HG03159 (cell line): Measurements from ENCODE around the gene SUPT6H.

Source experiments
- ATAC-seq: cut with Tn5 transposase; IDR thresholded peaks from one replicate; pipeline ENCODE4 v1.9.1; 2021; ENCODE audit warnings: mild to moderate bottlenecking, moderate library complexity; ENCODE audit not compliant: unreplicated experiment

Gene SUPT6H

DNA sequence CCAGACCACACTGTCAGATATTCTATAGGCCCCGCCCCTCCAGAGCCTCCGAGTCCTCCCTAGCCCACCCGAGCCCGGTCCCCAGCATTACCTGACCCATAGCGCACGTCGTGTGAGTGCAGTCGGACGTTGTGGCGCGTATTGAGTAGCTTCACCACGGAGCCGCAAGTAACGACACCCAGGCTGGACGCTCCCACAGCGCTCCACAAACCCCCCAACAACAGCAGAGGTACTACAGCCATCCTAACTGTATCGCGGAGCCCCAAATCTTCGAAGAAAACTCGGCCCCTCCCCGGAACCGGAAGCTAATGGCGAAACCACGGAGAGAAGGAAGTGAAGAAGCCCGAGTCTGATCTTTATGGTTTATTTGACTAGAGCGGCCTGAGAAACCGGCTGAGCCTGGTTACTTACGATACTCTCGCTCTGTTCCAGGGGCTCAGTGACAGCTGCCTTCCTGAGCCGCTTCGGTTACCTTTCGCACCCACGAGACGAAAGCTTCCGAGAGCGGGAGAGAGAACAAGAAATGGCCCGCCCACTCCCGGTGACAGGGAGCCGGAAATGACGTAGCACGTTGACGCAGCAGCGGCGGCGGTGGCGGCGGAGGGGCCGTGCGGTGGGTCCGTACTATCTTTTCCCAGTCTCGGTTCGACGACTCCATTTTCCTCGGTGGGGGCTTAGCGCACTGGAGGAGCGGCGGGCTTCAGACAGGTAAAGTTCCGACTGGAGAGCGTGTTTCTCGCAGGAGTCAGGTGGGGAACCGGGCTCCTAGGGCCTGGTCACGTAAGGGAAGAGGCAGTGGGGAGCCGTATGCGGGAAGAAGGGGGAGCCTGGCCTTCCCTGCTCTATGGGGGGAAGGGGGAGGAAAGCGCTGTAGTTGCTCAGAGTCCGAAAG, at the start of gene SUPT6H, which contains the start of gene SDF2:
Gene SUPT6H (plus strand): TSS at position 571 of the 892 bp plus-strand sequence. CDS start 11,197 bp downstream, outside the sequence.
Gene SDF2 (minus strand): TSS at position 272 of the 892 bp plus-strand sequence. CDS start 30 bp downstream, at position 242.
- peak; percentile 81 for ATAC-seq

DNA sequence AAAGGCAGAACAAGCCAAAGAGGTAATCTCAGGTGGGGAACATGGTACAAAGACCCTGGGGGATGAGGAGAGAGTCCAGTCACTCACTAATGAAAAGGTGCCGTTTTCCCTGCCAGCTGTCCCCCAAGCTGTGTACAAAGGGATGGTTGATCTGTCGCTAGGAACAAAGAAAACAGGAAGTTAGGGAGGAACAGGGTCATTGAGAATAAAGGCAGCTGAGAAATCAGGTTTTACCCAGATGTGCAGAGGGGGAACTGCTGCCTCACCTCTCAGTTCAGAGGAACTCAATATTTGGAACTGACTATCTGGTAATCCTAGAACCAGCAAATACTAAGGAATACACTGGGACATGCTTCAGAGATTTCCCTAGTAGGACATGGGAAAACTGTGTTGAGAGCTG, 49.5 kb upstream of the SUPT6H start:
- no peak for ATAC-seq

DNA sequence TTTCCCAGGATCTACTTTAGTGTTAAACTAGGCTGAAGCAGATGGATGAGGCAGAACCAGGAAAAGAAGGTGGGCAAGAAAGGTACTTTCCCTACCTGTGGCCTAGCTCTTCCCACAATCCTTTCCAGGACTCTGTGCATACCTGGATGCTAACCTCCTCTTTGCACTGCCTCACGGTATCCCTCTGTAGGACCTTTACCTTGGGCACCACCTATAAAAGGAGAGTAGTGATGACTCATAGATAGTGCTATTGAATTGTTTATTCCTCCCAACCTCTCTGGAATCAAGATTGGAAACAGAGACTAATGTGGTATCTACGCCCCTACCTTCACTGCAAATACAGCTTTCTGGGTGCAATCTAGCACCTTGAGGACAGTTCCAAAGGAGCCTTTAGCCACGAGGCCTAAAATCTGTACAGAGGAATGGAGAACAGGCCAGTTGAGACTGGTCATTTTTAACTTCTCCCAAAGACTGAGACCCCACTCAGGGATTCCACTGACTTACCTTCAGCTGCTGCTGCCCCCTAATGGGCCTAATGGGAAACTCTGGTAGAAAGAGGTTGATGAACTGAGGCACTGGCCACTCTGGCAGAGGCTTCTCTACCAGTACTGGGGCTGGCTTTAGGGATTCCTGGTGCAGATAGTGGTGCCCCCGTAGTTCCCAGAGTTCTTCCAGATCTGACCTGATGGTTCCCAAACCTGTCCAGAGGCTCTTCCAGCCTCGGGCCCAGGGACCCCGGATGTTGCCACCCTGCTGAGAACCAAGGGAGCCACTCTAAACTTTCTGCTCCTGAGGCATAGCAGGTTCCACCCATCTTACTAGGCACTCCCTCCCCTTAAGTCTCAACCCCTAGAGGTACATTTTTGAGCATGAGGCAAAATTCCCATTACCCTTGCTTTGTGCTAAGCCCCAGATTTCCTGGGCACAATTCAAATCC, 48.8 kb upstream of the SUPT6H start:
- ATAC-seq, result no peak

DNA sequence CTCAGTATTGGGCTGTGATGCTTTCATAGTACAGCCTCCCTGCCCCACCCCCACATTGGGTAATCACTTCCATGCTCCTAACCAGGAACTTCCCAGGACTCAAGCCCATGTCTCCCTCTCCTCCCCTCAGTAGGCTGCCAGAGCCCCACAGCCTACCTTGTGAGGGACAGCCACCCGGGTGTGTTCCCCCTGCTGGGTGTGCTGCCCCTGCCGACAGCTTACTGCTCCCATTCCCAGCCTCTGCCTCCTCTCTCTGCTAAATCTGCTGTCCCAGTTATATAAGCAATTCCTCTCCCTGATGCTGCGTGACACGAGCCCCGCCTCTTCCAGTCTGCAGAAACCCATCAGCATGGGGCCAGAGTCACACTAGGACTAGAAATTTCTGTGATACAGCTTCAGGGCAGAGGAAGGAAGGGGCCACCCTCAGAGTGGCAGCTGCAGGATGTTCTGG, 48.0 kb upstream of the SUPT6H start, which contains the start of gene RSKR:
Gene RSKR (minus strand): TSS at position 255 of the 451 bp plus-strand sequence. CDS start 24 bp downstream, at position 231.
- no peak for ATAC-seq

DNA sequence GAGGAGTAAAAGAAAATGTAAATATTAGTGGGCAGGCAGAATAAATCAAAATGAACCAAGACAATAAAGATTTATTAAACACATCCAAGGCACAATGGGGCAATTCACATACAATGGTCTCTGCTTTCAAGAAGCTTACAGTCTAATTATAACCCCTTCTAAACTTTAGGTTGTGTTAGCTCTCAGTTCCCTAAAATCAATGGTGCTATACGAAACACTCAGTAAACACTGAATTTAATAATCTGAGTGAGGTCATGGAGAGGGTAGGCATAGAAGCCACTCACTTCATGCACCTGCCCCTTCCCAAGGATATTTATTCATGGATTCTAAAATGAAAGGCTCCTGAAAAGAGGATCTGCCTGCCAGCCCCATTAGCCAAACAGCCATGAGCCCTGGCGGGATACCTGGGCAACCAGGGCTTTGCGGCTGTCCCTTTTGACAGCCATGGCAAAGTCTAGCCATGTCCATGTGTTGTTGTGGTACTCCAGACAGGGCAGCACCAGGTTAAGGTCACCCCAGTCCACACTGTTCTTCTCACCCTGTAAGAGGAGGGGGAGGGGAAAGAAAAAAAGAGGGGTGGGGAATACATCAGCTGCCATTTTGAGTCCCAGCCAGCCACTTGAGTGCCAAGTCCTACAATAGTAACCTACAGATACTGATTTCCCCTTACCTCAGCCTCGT, 46.6 kb upstream of the SUPT6H start:
- no peak for ATAC-seq

DNA sequence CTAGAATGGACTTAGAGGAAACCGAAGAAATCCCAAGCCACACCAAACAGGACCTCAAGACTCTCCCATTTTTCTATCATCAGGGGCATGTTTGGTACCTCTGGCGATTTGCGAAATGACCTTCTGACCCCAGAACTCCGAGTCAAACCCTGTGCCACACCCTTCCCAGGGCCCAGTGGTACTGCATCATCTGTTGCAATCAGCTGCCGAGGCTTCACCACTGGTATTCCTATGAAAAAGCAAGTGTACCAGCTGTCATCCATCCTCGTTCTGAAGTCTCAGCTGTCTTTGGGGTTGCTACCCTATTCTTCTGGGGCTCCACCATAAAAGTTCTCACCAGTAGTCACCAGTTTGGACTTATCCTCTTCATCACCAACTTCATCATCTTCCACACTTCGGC, 45.7 kb upstream of the SUPT6H start:
- no peak for ATAC-seq

DNA sequence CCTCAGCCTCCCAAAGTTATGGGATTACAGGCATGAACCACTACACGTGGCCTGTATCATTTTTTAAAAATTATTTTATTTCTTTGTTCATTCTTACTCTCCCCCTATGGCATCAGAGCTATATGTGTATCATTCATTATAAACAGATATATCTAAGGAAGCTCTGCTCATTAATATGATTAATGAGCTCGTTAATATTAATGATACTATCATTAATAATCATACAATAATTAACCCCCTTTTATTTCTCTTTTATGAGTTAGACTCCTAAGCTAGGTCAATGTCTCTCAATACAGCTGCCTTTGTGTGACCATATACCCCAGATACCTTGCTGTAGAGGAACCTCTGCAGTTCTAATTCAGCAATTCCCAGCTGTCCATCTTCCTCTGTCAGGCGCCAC, 43.5 kb upstream of the SUPT6H start:
- ATAC-seq, result no peak

DNA sequence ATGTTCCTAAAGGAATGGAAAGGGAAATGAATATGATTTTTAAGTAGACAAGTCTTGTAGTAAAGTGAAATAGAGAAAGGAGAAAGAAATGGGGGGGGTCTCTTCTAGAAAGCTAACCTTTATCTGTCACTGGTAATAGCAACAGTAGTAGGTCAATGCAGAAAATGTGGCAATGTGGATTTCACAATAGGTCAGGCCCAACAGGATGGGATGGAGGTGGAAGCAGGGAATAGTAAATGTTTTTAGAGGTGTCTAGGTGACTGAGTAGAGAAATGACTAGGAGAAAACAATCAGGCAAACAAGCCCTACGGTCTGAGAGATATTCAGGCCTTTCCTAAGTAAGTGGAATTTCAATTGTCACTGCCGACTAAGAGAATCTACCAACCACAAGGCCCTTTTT, 42.0 kb upstream of the SUPT6H start:
- ATAC-seq, result no peak

DNA sequence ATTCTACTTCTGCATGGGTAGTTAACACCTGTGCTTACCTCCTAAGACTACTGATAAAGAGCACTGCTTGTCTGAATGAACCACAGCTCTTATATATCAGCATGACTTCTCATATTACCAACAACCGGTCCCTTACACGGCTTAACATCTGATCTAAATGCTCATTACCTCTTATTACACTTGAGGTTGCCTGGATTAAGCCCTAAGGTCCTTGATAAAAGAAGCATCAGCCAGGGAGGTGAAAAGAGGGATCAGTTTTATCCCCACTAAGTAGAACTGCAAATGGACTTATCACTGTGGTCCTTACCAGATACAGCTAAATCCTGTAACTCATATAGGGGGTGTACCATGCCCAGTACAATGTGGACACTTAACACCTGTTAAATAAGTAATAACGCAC, 39.8 kb upstream of the SUPT6H start:
- ATAC-seq, result no peak

DNA sequence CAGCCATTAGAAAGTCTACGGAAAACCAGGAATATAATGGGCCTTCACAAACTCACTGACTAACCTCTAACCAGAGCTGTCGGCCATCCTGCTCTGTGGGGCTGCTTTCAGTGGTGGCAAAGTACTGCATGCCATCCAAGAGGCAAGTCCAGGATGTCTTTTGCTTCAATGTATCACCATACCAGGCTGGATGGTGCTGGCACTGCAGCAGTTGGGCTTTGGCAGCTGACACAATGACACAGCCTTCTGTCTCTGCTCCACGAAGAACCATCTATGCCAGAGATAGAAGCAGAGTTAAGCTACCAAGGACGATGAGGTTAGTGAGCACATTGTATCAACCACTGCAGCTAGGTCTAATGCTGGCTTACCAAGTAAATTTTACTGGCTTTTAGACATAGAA, 38.3 kb upstream of the SUPT6H start:
- no peak for ATAC-seq

DNA sequence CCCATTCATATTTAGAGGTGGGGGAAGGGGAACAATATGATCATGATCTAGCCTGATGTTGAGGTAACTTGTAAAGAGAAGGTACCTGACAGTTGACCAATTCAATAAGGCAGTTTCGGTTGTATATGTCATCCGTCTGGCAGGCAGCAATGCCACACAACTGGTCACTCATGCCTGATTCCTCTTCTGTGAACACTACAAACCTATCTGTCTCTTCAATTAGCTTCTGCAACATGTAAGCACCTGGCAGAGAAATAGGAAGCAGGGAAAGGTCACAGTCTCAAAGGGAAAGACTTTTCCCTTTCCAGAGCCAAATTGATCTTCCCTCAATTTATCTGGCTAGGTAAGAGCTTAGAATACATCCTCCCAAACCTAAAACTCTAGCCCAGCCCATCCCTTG, 37.9 kb upstream of the SUPT6H start:
- ATAC-seq, result no peak

DNA sequence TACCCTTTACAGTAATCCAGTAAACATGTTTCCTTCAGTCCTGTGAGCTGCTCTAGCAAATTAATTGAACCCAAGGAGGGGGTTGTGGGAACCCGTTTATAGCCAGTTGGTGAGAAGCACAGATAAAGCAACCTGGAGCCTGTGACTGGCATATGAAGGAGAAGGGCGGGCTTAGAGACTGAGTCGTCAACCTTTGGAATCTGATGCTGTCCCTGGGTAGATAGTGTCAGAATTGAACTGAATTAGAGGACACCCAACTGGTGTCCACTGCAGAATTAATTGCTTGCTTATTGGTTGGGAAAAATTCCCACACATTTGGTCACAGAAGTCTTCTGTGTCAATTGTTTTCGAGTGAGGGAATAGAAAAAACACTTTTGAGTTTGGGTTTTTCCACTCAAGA, 35.2 kb upstream of the SUPT6H start:
- no peak for ATAC-seq

DNA sequence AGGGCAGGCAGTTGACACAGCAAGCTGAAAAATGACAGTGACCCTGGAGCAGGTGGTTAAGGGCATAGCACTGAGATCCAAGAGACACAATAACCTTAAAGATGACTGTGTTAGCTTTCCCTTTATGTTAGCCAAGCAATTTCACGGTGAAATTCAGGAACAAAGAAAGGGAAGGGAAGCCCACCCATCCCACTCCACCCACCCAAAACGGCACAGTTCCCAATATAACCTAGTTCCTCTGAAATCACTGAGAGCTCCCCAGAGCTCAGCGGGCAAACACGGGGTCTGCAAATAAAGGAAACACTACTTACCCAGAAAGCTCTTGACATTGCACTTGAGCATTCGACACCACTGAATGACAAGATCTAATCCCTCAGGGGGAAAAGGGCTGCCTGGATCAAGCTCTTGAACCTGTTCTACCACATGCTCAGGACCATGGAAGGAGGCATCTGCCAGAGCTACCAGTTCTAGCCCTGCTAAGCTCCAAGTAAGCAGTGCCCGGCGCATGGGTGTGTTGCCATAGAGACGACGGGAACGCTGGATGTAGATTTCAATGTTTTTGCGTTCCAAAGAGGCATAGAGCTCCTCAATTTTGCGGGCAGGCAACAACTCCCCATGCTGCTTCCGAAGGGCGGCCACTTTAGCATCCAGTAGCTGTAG, 27.7 kb upstream of the SUPT6H start:
- ATAC-seq, result no peak

DNA sequence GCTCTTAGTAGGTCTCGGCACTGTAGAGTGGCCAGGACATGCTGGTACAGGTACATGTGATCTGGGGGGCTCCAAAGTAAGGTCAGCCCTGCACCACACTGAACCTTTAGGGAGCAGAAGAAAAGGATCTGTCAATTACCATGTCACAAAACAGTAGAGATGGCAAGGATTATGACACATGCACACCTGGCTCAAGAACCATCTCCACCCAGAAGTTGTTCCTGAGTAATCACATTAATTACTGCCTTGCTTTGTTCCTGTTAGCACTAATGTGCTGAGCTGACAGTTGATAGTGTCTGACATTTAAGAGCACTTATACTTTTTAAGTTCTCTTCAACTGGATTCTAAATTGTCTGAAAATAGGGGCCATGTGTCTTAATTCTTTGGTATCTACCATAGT, 26.5 kb upstream of the SUPT6H start:
- ATAC-seq, result no peak

DNA sequence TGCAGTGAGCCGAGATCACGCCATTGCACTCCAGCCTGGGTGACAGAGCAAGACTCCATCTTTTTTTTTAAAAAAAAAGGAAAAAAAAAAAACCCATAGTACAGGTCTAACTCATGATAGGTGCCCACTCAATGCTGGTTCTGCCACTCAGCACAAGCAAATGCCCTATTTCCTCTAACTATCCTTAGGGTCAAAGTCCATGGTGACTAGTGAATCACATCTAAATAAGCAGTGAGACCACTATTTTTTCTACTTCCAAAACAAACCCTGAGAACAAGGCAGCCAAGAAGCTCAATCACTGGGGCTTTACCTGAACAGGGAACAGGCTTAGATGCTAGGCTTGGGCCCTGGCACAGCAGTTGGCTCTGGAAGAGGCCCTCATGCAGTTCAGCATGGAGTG, 20.4 kb upstream of the SUPT6H start:
- ATAC-seq, result no peak

DNA sequence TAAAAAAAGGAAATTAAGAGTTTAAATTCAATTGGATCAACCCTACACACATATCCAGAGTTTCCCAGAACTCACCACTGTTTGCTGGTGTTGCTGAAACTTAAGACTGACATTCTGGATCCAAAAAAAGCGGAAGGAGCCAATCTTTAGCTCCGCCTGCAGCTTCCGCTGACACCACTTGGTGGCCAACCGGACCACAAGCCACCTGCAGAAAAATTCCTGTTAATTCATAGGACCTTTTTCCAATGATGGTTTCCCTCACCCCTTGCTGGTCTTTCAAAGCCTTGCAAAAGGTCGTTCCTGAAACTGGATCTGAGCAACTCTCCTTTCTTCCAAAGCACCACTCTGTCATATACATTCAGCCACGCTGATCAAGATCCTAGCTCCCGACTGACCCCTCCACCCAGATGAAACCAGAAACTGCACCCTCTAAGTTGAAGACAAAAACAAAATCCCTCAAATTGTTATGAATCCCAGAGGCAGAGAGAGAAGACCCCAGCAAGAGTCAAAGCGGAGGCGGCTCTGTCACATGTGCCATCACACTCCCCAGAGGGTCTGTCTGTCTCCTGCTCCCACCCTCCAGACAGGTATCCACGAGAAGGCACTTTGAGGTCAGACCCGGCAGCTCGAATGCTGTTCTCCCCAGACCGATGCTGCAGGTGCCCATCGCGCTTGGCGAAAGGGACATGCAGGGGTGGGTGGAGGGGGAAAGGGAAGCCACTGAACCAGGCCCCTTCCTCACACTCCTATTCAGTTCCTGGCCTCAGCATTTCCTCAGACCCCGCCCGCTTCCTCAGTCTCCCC, 17.8 kb upstream of the SUPT6H start:
- no peak for ATAC-seq

DNA sequence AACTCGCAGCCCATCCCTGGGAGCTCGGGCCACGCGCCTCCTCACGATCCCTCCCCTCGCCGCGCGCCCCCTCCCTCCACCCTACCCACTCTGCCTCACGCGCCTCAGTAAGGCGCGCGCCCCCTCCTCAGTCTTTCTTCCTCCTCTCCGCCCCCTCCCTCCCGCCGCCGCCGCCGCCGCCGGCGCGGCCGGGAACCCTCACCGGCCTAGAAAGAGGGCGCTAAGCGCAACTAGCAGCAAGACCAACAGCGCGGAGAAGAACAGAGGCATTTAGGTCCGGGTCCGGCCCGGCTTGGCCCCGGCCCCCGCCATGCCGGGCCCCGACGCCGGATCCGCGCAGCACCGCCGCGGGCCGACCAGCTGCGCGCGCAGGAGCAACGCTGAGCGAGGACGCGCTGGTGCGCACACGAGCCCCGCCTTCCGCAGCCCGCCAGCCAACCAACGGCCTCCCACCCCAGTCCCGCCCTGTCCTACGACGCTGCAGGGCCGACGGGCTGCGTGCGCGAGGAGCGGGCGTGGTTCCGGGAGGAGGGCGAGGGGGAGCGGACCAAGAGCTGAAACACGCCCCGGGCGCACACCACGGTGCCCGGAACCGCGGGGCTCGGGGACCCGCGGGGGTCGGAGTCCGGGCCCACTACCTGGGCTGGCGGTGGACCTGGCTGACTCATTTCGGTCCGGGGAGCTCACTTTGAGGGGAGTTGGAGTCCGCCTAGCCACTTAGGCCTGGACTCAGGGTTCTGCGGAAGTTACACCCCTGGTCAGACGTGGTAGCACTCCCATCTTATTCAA, 17.0 kb upstream of the SUPT6H start, which contains the start of gene BLTP2:
Gene BLTP2 (minus strand): TSS at position 372 of the 789 bp plus-strand sequence. CDS start 102 bp downstream, at position 270.
- peak; percentile 86 for ATAC-seq

DNA sequence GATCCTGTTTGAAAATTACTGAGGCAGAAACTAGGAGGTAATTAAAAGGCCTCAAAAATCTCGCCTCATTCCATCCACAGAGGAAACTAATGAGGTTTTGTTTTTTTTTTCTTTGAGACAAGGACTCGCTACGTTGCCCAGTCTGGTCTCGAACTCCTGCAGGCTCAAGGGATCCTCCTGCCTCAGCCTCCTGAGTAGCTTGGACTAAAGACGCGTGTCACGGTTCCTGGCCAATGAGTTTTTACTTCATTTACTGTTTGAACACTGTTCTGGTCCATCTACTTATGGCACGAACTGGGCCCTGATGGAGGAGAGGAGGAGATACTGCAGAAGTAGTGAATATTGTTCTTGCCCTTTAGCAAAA, 16.4 kb upstream of the SUPT6H start:
- ATAC-seq, result no peak
